ENCODE measurements around the gene HHLA2. TPM values are rescaled to one million over a fixed set of nuclear protein-coding genes. Genes with fewer than 3 reads are reported as not detected.
"Not testable (repeated sequence)": the region's sequence is repeated elsewhere in the genome, so short reads cannot be mapped to it uniquely, and the experiment has no call there.

HHLA2 gene
- total RNA-seq, result not detected

- TF ChIP-seq CTCF (IDR thresholded peaks at IDR 0.05), result no peak
- no peak for TF ChIP-seq EP300 (IDR thresholded peaks at IDR 0.05)
- no peak for TF ChIP-seq POLR2A (IDR thresholded peaks at IDR 0.05)
- no peak for TF ChIP-seq POLR2AphosphoS5 (IDR thresholded peaks at IDR 0.05)
- Histone ChIP-seq H3K36me3 (no peaks in the 10 kb centered on the region), H3K27ac (no peak within 1 kb of the TSS), H3K9me3 (peaks cover 0 to 5% (median 0%) of the 10 kb centered on the region in 3 donors), H3K27me3 (no peaks in the 10 kb centered on the region), H3K4me3 (no peak within 1 kb of the TSS), H3K4me1 (peaks cover 0 to 5% (median 0%) of the 10 kb centered on the region in 3 donors)
- WGBS, 2 donors (ENCODE audit: low coverage in 1 of 2), result 53 to 71% methylated on average over 2 of the region's 2 CpGs
- no peak for ATAC-seq
These were observed at the start of gene HHLA2 for GRCh38 chr3:108296239-108296638. TSS of gene HHLA2 (plus strand) at chr3:108296548. CDS start at chr3:108351814, 55,266 bp downstream.

- Histone ChIP-seq H3K27me3 (no peaks in the 10 kb centered on the region), H3K4me3 (no peak overlapping the region), H3K4me1 (no peaks in the 10 kb centered on the region), H3K9me3 (no peaks in the 10 kb centered on the region), H3K36me3 (no peaks in the 10 kb centered on the region), H3K27ac (no peak overlapping the region)
- WGBS, 2 donors (ENCODE audit: low coverage in 1 of 2), result 85 to 100% methylated on average over 1 to 2 of the region's 2 CpGs
- TF ChIP-seq EP300 (IDR thresholded peaks at IDR 0.05), result no peak
- TF ChIP-seq CTCF (IDR thresholded peaks at IDR 0.05), result no peak
- TF ChIP-seq POLR2AphosphoS5 (IDR thresholded peaks at IDR 0.05), result no peak
- no peak for TF ChIP-seq POLR2A (IDR thresholded peaks at IDR 0.05)
- no peak for ATAC-seq
These were observed 45.7 kb upstream of the HHLA2 start for GRCh38 chr3:108250626-108251025.

GRCh38 chr3:108251265-108251664 is 45.1 kb upstream of the HHLA2 start:
- Histone ChIP-seq H3K36me3 (no peaks in the 10 kb centered on the region), H3K4me1 (no peaks in the 10 kb centered on the region), H3K27me3 (no peaks in the 10 kb centered on the region), H3K4me3 (no peak overlapping the region), H3K9me3 (no peaks in the 10 kb centered on the region), H3K27ac (no peak overlapping the region)
- 75 to 88% methylated on average over 4 of the region's 4 CpGs for WGBS, 2 donors (ENCODE audit: low coverage in 1 of 2)
- TF ChIP-seq EP300 (IDR thresholded peaks at IDR 0.05) (no peak), POLR2A (IDR thresholded peaks at IDR 0.05) (no peak)
- ATAC-seq, result no peak

- H3K4me1 ChIP-seq, result no peaks in the 10 kb centered on the region
- ATAC-seq, result no peak
These were observed 44.5 kb upstream of the HHLA2 start for GRCh38 chr3:108251844-108252243.

GRCh38 chr3:108255131-108255530 is 41.2 kb upstream of the HHLA2 start:
- Histone ChIP-seq H3K36me3 (no peaks in the 10 kb centered on the region), H3K9me3 (no peaks in the 10 kb centered on the region), H3K4me3 (no peak overlapping the region), H3K27me3 (no peaks in the 10 kb centered on the region), H3K27ac (no peak overlapping the region), H3K4me1 (no peaks in the 10 kb centered on the region)
- no peak for ATAC-seq
- TF ChIP-seq CTCF (IDR thresholded peaks at IDR 0.05) (no peak), POLR2A (IDR thresholded peaks at IDR 0.05) (no peak), EP300 (IDR thresholded peaks at IDR 0.05) (no peak), POLR2AphosphoS5 (IDR thresholded peaks at IDR 0.05) (no peak)

More at GRCh38 chr3:108251844-108252243, 44.5 kb upstream of the HHLA2 start:
- Histone ChIP-seq H3K36me3 (no peaks in the 10 kb centered on the region), H3K4me3 (no peak overlapping the region), H3K27ac (no peak overlapping the region), H3K9me3 (no peaks in the 10 kb centered on the region), H3K27me3 (no peaks in the 10 kb centered on the region)
- TF ChIP-seq POLR2A (IDR thresholded peaks at IDR 0.05) (no peak), POLR2AphosphoS5 (IDR thresholded peaks at IDR 0.05) (no peak)
- WGBS, 2 donors (ENCODE audit: low coverage in 1 of 2), result 79 to 88% methylated on average over 1 of the region's 1 CpG

- H3K27ac ChIP-seq, H3K4me3 ChIP-seq, H3K4me1 ChIP-seq, H3K9me3 ChIP-seq, ATAC-seq, H3K36me3 ChIP-seq, H3K27me3 ChIP-seq: not testable (repeated sequence)
- 82 to 91% methylated on average over 3 to 4 of the region's 5 CpGs for WGBS, 2 donors (ENCODE audit: low coverage in 1 of 2)
These were observed 31.6 kb upstream of the HHLA2 start for GRCh38 chr3:108264534-108265298.

GRCh38 chr3:108268235-108268634 is 28.1 kb upstream of the HHLA2 start:
- H3K4me1 ChIP-seq, H3K36me3 ChIP-seq, H3K9me3 ChIP-seq, H3K4me3 ChIP-seq, ATAC-seq, H3K27me3 ChIP-seq, H3K27ac ChIP-seq: not testable (repeated sequence)
- WGBS, 2 donors (ENCODE audit: low coverage in 1 of 2), result 100% methylated on average over 3 of the region's 3 CpGs; no CpG with 5 or more reads in 1 of the 2 donors

Measured in gastroesophageal sphincter (tissue), 4 donors.